IMR-90 (cell line): ENCODE results near the gene FUT7. TPM values are rescaled to one million over a fixed set of nuclear protein-coding genes. Genes with fewer than 3 reads are reported as not detected.

ENCODE experiments used
- ATAC-seq: fragments of 200-7000 bp; cut with Tn5 transposase; 2 replicates; pipeline ENCODE4 v1.9.1; 2020; ENCODE audit warnings: low read depth, mild to moderate bottlenecking, moderate library complexity
- BruUV-seq: library from RNA; stranded (reverse); fragments of 400-500 nt; replicated peaks from 2 replicates; lab custom pipeline; 2021; lab: Mats Ljungman, UMichigan
- CTCF ChIA-PET: fragments of 300-600 bp; formaldehyde crosslinking; extraction: SDS; loops from one replicate; lab custom pipeline; 2021; ENCODE audit warnings: antibody characterized with exemption; lab: Yijun Ruan, JAX
- POLR2A ChIA-PET: fragments of 300-600 bp; sonication (Branson Sonifier 250); formaldehyde crosslinking; loops from one replicate; lab custom pipeline; 2022; ENCODE audit warnings: antibody characterized with exemption; ENCODE audit not compliant: unreplicated experiment; lab: Charles Lee
- DNase-seq: peaks from one replicate; pipeline ENCODE4 v3.0.0; 2013
- H2AFZ ChIP-seq: replicated peaks from 2 replicates; pipeline ENCODE3; 2013; ENCODE audit warnings: low read length, mild to moderate bottlenecking; ENCODE audit not compliant: poor library complexity
- H2AK5ac ChIP-seq: 2 replicates; pipeline ENCODE4 v1.6.1; 2013; ENCODE audit warnings: low read depth, low read length, inconsistent platforms
- H2AK9ac ChIP-seq: replicated peaks from 2 replicates; pipeline ENCODE3; 2013; ENCODE audit warnings: mild to moderate bottlenecking, low read depth, low read length, moderate library complexity; ENCODE audit not compliant: poor library complexity
- H2BK120ac ChIP-seq: 2 replicates; pipeline ENCODE4 v1.6.1; 2013; ENCODE audit warnings: low read depth, low read length, inconsistent platforms
- H2BK15ac ChIP-seq: 3 replicates; pipeline ENCODE4 v1.6.1; 2013; ENCODE audit warnings: low read depth, low read length, inconsistent platforms
- H2BK20ac ChIP-seq: 2 replicates; pipeline ENCODE4 v1.6.1; 2013; ENCODE audit warnings: low read depth, mild to moderate bottlenecking, inconsistent platforms, low read length, moderate library complexity
- H2BK5ac ChIP-seq: 2 replicates; pipeline ENCODE4 v1.6.1; 2013; ENCODE audit warnings: mild to moderate bottlenecking, low read depth, low read length, inconsistent platforms; ENCODE audit not compliant: poor library complexity, severe bottlenecking
- H3K14ac ChIP-seq: replicated peaks from 2 replicates; pipeline ENCODE4 v1.6.1; 2013; ENCODE audit warnings: low read depth, low read length, inconsistent platforms
- H3K18ac ChIP-seq: 2 replicates; pipeline ENCODE4 v1.6.1; 2013; ENCODE audit warnings: low read depth, low read length, control low read depth
- H3K23ac ChIP-seq: 2 replicates; pipeline ENCODE4 v1.6.1; 2013; ENCODE audit warnings: low read depth, low read length, inconsistent platforms
- H3K27ac ChIP-seq: 2 replicates; pipeline ENCODE4 v1.5.1; 2013; ENCODE audit warnings: mild to moderate bottlenecking, control low read depth, low read length; ENCODE audit not compliant: insufficient read depth
- H3K27me3 ChIP-seq: 2 replicates; pipeline ENCODE4 v1.6.1; 2013; ENCODE audit warnings: low read length; ENCODE audit not compliant: control insufficient read depth, insufficient read depth
- H3K36me3 ChIP-seq: 2 replicates; pipeline ENCODE4 v1.6.1; 2013; ENCODE audit warnings: low read length, mixed read lengths; ENCODE audit not compliant: control insufficient read depth, insufficient read depth
- H3K4ac ChIP-seq: 2 replicates; pipeline ENCODE4 v1.6.1; 2013; ENCODE audit warnings: low read depth, low read length, inconsistent platforms
- H3K4me1 ChIP-seq: 2 replicates; pipeline ENCODE4 v1.6.1; 2013; ENCODE audit warnings: low read length, mixed read lengths; ENCODE audit not compliant: control insufficient read depth, insufficient read depth
- H3K4me2 ChIP-seq: 2 replicates; pipeline ENCODE4 v1.6.1; 2013; ENCODE audit warnings: low read depth, mild to moderate bottlenecking, control low read depth, low read length, moderate library complexity
- H3K4me3 ChIP-seq: 2 replicates; pipeline ENCODE4 v1.5.1; 2013; ENCODE audit warnings: low read depth, mild to moderate bottlenecking, control low read depth, low read length, moderate library complexity; ENCODE audit not compliant: insufficient read depth
- H3K56ac ChIP-seq: 2 replicates; pipeline ENCODE4 v1.6.1; 2013; ENCODE audit warnings: low read length, inconsistent platforms; ENCODE audit not compliant: insufficient read depth; ENCODE audit errors: extremely low read depth
- H3K79me1 ChIP-seq, 2 experiments: 2 replicates each; pipeline ENCODE4 v1.6.1; 2013; ENCODE audit warnings: low read length in 2 of 2, inconsistent platforms in 1 of 2, low read depth in 1 of 2
- H3K9ac ChIP-seq: 2 replicates; pipeline ENCODE4 v1.6.1; 2013; ENCODE audit warnings: low read depth, low read length, control low read depth
- H3K9me1 ChIP-seq: 2 replicates; pipeline ENCODE4 v1.6.1; 2013; ENCODE audit warnings: low read length, inconsistent platforms; ENCODE audit not compliant: insufficient read depth
- H3K9me3 ChIP-seq: 2 replicates; pipeline ENCODE4 v1.6.1; 2013; ENCODE audit warnings: low read length; ENCODE audit not compliant: control insufficient read depth, insufficient read depth
- H4K20me1 ChIP-seq: 2 replicates; pipeline ENCODE4 v1.6.1; 2013; ENCODE audit warnings: low read length, inconsistent platforms; ENCODE audit not compliant: insufficient read depth
- H4K5ac ChIP-seq: 2 replicates; pipeline ENCODE4 v1.6.1; 2013; ENCODE audit warnings: mild to moderate bottlenecking, low read depth, low read length, control low read depth
- H4K8ac ChIP-seq, 2 experiments: 2 replicates each; pipeline ENCODE4 v1.6.1; 2013; ENCODE audit warnings: low read depth in 2 of 2, low read length in 2 of 2, control low read depth in 1 of 2, inconsistent platforms in 1 of 2
- H4K91ac ChIP-seq: 2 replicates; pipeline ENCODE4 v1.6.1; 2013; ENCODE audit warnings: low read depth, low read length, inconsistent platforms; ENCODE audit not compliant: insufficient read depth
- BHLHE40 ChIP-seq: fragments of 150-350 bp; IDR thresholded peaks from 2 replicates; pipeline ENCODE4 v1.6.1; 2016; ENCODE audit warnings: mild to moderate bottlenecking, low read depth, low read length
- MAZ ChIP-seq: IDR thresholded peaks from 2 replicates; pipeline ENCODE4 v1.6.1; 2012; ENCODE audit warnings: low read depth, mild to moderate bottlenecking, low read length, improper control_type of control experiment, moderate library complexity, borderline replicate concordance
- SMC3 ChIP-seq: fragments of 150-350 bp; IDR thresholded peaks from 2 replicates; pipeline ENCODE4 v1.6.1; 2016; ENCODE audit warnings: low read depth, mild to moderate bottlenecking, antibody characterized with exemption, low read length, moderate library complexity
- WGBS, 2 experiments: methylation state at CpG; one replicate each; pipeline versions ENCODE4 v1.1.5 to v1.1.7; 2013; ENCODE audit warnings: missing lambda C conversion rate in 2 of 2; ENCODE audit not compliant: insufficient read length in 1 of 2; ENCODE audit errors: extremely low coverage in 2 of 2; 5-methylcytosine and 5-hydroxymethylcytosine counted together
- dilution Hi-C: fragments of 300-500 bp; cut with HindIII; formaldehyde crosslinking; loops from one replicate; pipeline ENCODE4 v1.14.3; 2018; ENCODE audit warnings: low sequenced_read_pairs; ENCODE audit not compliant: unreplicated experiment
- in situ Hi-C: fragments of 300-500 bp; cut with MboI; formaldehyde crosslinking; loops from 3 replicates; pipeline ENCODE4 v1.14.3; 2019; ENCODE audit warnings: low sequenced_read_pairs, inconsistent platforms, mixed read lengths
- intact Hi-C: fragments of 100-400 bp; cut with micrococcal nuclease; formaldehyde crosslinking; loops from 2 replicates; pipeline ENCODE4 v1.10.0; 2022
- polyA plus RNA-seq, 3 experiments: library from polyadenylated mRNA; depleted of rRNA; stranded (reverse); fragments of >200 nt; gene quantifications; 2 replicates each; pipeline ENCODE4 v1.2.3, GENCODE V29; 2012; ENCODE audit warnings: low replicate concordance in 1 of 3
- total RNA-seq: library from RNA; depleted of rRNA; stranded (reverse); fragments of >200 nt; gene quantifications from 2 replicates; pipeline ENCODE4 v1.2.3, GENCODE V29; 2012

FUT7 gene
- total and polyA plus RNA-seq, 2 of the 4 experiments (the other 2 are of a cell fraction): not detected

DNA sequence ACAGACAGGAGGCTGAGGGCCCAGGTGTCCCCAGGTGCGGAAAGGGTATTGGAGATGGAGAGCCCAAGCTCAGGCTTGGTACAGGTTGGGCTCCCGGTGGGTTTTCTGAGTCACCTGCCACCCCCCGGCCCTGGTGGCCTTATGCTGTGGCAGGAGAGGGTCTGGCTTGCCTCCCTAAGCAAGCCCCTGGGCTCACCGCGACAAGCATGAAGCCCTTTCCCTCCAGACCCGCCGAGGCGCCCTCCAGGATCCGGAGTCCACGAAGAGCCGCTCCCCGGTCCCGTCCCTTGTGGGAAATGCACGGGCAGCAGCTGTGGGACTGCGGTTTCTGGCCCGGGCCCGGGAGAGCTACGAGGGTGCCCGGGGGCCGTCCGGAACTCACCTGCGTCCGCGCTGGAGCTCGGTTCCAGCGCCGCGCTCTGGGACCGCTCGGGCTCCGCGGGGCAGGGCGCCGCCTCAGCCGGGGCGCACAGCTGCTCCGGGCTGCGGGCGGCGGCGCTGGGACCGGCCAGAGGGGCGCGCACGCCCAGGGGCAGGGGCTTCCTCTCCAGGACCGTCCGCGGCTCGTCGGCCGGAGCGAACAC, 37.7 kb upstream of the FUT7 start (continued):
- TF ChIP-seq BHLHE40: no peak

DNA sequence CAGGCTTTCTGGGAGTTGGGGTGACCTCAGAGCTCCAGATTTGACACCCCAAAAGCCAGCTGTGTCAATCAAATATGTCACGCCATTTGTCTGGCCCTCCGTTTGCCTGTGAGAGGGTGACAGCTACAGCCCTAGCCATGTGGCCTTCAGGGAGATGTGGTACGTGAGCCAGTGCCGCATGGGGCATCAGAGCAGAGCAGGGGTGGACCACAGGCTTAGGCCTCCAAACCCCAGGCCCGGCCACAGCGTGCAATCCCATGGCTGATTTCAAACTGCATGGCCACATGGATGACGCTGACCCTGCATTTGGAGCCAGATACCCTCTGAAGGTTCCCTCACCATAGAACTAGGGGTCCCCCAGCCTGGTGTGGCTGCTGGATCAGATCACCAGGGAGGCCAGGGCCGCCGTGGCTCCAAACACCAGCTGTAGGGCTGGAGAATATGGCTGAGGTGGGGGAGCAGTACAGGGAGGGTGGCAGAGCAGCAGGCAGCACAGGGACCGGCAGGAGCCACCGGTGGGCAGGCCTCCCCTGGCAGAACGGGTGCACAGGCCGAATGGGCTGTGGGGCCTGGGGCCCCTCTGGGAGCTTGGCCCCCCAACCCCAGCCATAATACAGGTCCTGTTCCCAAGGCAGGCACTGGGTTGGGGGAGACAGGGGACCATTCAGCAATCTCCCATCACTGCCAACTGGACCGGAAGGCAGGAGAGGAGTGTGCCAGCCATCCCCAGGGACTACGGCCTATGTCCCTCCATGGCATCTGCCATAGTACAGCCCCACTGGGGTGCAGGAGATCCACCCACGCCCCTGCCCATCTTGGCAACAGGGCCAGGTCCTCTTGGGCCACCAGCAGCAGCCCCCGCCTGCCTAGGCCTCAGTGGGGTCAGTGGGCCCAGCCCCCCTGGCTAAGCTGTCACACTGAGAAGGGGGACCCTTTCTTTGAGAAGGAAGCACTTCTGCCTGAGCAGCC, 36.9 kb upstream of the FUT7 start:
- Histone ChIP-seq H3K9me1 (no peaks in the 10 kb centered on the region), H3K14ac (no peak overlapping the region), H2AK9ac (peak overlapping the region; percentile 9), H2BK120ac (no peak overlapping the region), H4K20me1 (no peaks in the 10 kb centered on the region), H2BK20ac (no peak overlapping the region), H3K9me3 (no peaks in the 10 kb centered on the region), H3K27me3 (no peaks in the 10 kb centered on the region; the same call in 1 of the 2 replicates), H3K79me1 (peaks cover 2 to 11% of the 10 kb centered on the region in 2 experiments), H3K4ac (no peak overlapping the region), H3K27ac (no peak overlapping the region), H2BK5ac (no peak overlapping the region), H3K36me3 (no peaks in the 10 kb centered on the region), H3K4me1 (peaks cover 3% of the 10 kb centered on the region; the same call in 1 of the 2 replicates), H3K4me3 (no peak overlapping the region), H2AFZ (no peak overlapping the region), H3K56ac (no peak overlapping the region), H2BK15ac (no peak overlapping the region), H4K8ac (no peak overlapping the region), H2AK5ac (no peak overlapping the region), H3K4me2 (no peak overlapping the region), H3K23ac (no peak overlapping the region), H3K9ac (no peak overlapping the region), H3K18ac (no peak overlapping the region), H4K91ac (no peak overlapping the region), H4K5ac (no peak overlapping the region)
- no TSS peak for BruUV-seq
- TF ChIP-seq MAZ: no peak
- no peak for TF ChIP-seq SMC3
- ATAC-seq (no peak), DNase-seq (no peak)
- ChIA-PET POLR2A (no interaction called here), CTCF (interaction anchor here (1.6 kb wide), 1 partner anchor 22 kb away, joined by 5 read pairs; the partner anchor contains the start of gene NPDC1)
- dilution Hi-C loops (no loop called here), in situ Hi-C loops (no loop called here), intact Hi-C loops (no loop called here)
- 98% methylated on average over 6 of the region's 17 CpGs; no CpG with 5 or more reads in 1 of the 2 experiments for WGBS, 2 experiments
